ENCODE data around the gene MED23. TPM values are rescaled to one million over a fixed set of nuclear protein-coding genes. Genes with fewer than 3 reads are reported as not detected.

The MED23 gene
- total and polyA plus RNA-seq, 9 of the 15 experiments (the other 6 are each of a cell fraction or from before 2014, with no cell fraction given): 13.7 to 61.2 (median 27.2) TPM

DNA sequence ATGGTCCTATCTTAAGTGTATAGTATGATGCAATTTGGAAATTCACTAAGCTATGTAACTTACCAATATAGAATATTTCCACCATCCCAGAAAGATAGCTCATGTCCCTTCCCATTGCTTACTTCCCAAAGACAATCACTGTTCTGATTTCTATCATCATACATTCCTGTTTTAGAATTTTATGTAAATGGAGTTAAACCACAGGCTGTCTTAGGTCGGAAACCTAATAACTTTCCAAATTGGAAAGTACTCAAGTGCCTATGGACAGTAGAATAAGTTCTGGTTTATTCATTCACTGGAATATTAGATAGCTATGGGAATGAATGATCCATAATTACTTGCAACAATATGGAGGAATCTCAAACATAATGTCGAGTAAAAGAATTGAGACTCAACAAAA is 29.2 kb upstream of the MED23 start:
- in situ Hi-C loops (cut with MboI) (no loop called here), intact Hi-C loops (cut with micrococcal nuclease) (no loop called here)
- no peak overlapping the region for H3K4me2 ChIP-seq (ENCODE audit: insufficient read depth, low read length)
- ATAC-seq: no peak
- TF ChIP-seq, protein P1, sequence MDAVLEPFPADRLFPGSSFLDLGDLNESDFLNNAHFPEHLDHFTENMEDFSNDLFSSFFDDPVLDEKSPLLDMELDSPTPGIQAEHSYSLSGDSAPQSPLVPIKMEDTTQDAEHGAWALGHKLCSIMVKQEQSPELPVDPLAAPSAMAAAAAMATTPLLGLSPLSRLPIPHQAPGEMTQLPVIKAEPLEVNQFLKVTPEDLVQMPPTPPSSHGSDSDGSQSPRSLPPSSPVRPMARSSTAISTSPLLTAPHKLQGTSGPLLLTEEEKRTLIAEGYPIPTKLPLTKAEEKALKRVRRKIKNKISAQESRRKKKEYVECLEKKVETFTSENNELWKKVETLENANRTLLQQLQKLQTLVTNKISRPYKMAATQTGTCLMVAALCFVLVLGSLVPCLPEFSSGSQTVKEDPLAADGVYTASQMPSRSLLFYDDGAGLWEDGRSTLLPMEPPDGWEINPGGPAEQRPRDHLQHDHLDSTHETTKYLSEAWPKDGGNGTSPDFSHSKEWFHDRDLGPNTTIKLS (IDR thresholded peaks at IDR 0.05; ENCODE audit: borderline replicate concordance, low read depth): no peak
- TF ChIP-seq CEBPG (CRISPR knock-in tag; IDR thresholded peaks at IDR 0.05) (no peak), CEBPG (tag; conservative IDR thresholded peaks at IDR 0.05 in 1 of 2, IDR thresholded peaks at IDR 0.05 in 1 of 2) (peak; percentile 41 to 65; a peak in 2 of 4 replicates), MBD2 (IDR thresholded peaks at IDR 0.05; ENCODE audit: borderline replicate concordance, low read depth) (no peak), ZNF174 (CRISPR knock-in tag; IDR thresholded peaks at IDR 0.05) (no peak), GATAD2A (IDR thresholded peaks at IDR 0.05) (no peak)
- 9% methylated on average over 2 of the region's 2 CpGs for WGBS (ENCODE audit: insufficient coverage, low coverage, missing lambda C conversion rate)
- BruUV-seq (replicated peaks): no TSS peak
- FAIRE-seq: no peak
- H4K20me1 ChIP-seq (replicated peaks; ENCODE audit: control insufficient read depth, insufficient read depth, low read length): no peaks in the 10 kb centered on the region
- H3K9me1 ChIP-seq (ENCODE audit: control insufficient read depth, insufficient read depth, low read length): no peaks in the 10 kb centered on the region
- no peaks in the 10 kb centered on the region for H3K9me3 ChIP-seq (replicated peaks; ENCODE audit: control insufficient read depth, insufficient read depth, low read depth, low read length)
- no peaks in the 10 kb centered on the region for H3K79me2 ChIP-seq (ENCODE audit: control insufficient read depth, insufficient read depth, low read length)
- H3K36me3 ChIP-seq (ENCODE audit: control insufficient read depth, insufficient read depth, low read length): peaks cover 40% of the 10 kb centered on the region
- no peak overlapping the region for H2AFZ ChIP-seq (ENCODE audit: low read depth, low read length)
- no peaks in the 10 kb centered on the region for H3K27me3 ChIP-seq (ENCODE audit: control insufficient read depth in 2 of 2, insufficient read depth in 2 of 2, low read length in 2 of 2)
- H3K27ac ChIP-seq (ENCODE audit: extremely low read depth, low read depth, low read length): peak overlapping the region; percentile 9; the same call in 2 of the 3 replicates
- CTCF ChIA-PET (ENCODE audit: low intra/inter-chr PET ratio): no interaction called here
- H3K4me1 ChIP-seq (replicated peaks in 1 of 2; ENCODE audit: control insufficient read depth in 2 of 2, insufficient read depth in 2 of 2, low read length in 2 of 2): peaks cover 4 to 30% of the 10 kb centered on the region in 2 experiments
- H3K4me3 ChIP-seq: no peak overlapping the region
- POLR2A ChIA-PET: interaction anchor here (0.6 to 3.7 kb wide), 5 partner anchors 9 to 29 kb away, joined by 3 to 18 read pairs (median 4); partner anchors contain the start of gene MED23
- DNase-seq (ENCODE audit: extremely low read depth in 1 of 4, low spot score in 3 of 4): no peak
- H3K9ac ChIP-seq (ENCODE audit: insufficient read depth in 1 of 2, low read depth in 2 of 2, low read length in 2 of 2): no peak overlapping the region
